ENCODE measurements around the gene ZDHHC8. TPM values are rescaled to one million over a fixed set of nuclear protein-coding genes. Genes with fewer than 3 reads are reported as not detected.
A peak's percentile ranks its signal among the peaks of the same experiment; 100 is the strongest.

The ZDHHC8 gene
- total and polyA plus RNA-seq, 12 donors = 5.7 to 109 (median 36.1) TPM

DNA sequence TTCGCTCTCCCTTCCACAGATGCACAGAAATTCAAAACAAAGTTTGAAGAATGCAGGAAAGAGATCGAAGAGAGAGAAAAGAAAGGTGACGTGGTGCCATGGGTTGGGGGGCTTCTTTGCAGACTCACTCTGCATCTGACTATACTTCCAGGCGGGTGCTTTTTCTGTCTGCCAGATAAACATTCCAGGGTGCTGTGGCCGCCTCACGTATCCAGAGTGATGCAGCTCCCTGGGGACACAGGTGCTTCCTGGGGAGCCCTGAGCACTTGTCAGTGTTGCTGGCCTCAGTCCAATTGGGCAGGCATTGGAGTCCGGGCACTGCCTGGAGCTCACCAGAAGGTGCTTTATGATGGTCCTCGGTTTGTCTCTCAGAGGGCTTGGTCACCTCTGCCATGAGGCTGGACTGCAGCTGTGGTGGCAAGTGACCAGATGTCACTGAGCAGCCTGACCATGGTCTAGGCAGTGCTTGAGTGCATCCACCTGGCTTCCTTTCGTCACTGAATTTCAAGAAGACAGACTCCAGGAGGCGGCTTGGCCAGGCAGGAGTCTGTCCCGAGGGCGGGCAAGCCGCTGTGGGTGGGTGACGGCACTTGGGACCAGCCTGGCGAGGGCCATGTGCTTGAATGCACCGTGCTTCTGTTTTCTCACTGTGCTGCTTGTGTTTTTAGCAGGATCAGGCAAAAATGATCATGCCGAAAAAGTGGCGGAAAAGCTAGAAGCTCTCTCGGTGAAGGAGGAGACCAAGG, 5.1 kb upstream of the ZDHHC8 start:
- WGBS, 4 donors = 80 to 90% (median 84%) methylated on average over 17 to 19 of the region's 19 CpGs

DNA sequence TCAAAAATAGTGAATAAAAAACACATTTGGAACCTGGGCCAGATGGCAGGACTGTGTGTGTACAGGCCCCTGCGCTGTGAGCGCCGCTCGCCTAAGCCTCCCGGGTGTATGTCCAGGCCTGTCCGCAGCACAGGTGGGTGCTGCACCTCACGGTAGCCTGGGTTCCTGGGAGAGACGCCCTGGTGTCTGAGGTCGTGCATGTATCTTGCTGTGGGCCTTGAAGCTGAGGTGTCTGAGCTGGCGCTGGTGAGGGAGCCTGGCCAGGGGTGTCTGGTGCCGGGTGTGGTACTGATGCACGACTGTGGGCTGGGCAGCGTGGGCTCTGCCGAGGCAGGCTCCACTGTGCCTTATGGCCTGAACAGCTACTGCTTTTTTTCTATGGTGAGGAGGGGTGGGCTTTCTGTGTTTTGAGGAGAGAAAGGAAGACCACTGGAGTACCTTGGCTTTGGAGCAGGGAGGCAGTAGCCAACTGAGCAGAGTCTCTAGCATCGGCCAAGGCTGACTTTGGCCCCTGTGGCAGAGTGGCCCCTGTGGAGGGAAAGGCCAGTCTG, 4.2 kb upstream of the ZDHHC8 start:
- Histone ChIP-seq H3K4me3 (no peak overlapping the region), H3K9me3 (replicated peaks in 1 of 3) (no peaks in the 10 kb centered on the region), H3K4me1 (replicated peaks in 1 of 2) (peaks cover 14 to 20% of the 10 kb centered on the region in 2 donors), H3K27me3 (no peaks in the 10 kb centered on the region), H3K27ac (no peak overlapping the region), H3K36me3 (replicated peaks in 1 of 2) (peaks cover 0 to 16% of the 10 kb centered on the region in 2 donors)
- intact Hi-C loops (cut with DNase I) = no loop called here
- 86 to 98% (median 88%) methylated on average over 9 to 15 of the region's 15 CpGs for WGBS, 4 donors
- TF ChIP-seq POLR2A (IDR thresholded peaks at IDR 0.05) = no peak
- no peak for DNase-seq

More for the DNA sequence above, 5.1 kb upstream of the ZDHHC8 start:
- Histone ChIP-seq H3K4me1 (replicated peaks in 1 of 2) (peaks cover 12 to 19% of the 10 kb centered on the region in 2 donors), H3K4me3 (no peak overlapping the region), H3K36me3 (replicated peaks in 1 of 2) (peaks cover 0 to 21% of the 10 kb centered on the region in 2 donors), H3K27me3 (no peaks in the 10 kb centered on the region), H3K9me3 (replicated peaks in 1 of 3) (no peaks in the 10 kb centered on the region), H3K27ac (peak overlapping the region in 2 of 5 donors; percentile 73 to 80)
- intact Hi-C loops (cut with DNase I) = no loop called here
- TF ChIP-seq POLR2A (IDR thresholded peaks at IDR 0.05) = no peak
- TF ChIP-seq, protein P1, sequence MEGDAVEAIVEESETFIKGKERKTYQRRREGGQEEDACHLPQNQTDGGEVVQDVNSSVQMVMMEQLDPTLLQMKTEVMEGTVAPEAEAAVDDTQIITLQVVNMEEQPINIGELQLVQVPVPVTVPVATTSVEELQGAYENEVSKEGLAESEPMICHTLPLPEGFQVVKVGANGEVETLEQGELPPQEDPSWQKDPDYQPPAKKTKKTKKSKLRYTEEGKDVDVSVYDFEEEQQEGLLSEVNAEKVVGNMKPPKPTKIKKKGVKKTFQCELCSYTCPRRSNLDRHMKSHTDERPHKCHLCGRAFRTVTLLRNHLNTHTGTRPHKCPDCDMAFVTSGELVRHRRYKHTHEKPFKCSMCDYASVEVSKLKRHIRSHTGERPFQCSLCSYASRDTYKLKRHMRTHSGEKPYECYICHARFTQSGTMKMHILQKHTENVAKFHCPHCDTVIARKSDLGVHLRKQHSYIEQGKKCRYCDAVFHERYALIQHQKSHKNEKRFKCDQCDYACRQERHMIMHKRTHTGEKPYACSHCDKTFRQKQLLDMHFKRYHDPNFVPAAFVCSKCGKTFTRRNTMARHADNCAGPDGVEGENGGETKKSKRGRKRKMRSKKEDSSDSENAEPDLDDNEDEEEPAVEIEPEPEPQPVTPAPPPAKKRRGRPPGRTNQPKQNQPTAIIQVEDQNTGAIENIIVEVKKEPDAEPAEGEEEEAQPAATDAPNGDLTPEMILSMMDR (IDR thresholded peaks at IDR 0.05) = no peak
- peak in 1 of 7 donors; percentile 38 for DNase-seq

DNA sequence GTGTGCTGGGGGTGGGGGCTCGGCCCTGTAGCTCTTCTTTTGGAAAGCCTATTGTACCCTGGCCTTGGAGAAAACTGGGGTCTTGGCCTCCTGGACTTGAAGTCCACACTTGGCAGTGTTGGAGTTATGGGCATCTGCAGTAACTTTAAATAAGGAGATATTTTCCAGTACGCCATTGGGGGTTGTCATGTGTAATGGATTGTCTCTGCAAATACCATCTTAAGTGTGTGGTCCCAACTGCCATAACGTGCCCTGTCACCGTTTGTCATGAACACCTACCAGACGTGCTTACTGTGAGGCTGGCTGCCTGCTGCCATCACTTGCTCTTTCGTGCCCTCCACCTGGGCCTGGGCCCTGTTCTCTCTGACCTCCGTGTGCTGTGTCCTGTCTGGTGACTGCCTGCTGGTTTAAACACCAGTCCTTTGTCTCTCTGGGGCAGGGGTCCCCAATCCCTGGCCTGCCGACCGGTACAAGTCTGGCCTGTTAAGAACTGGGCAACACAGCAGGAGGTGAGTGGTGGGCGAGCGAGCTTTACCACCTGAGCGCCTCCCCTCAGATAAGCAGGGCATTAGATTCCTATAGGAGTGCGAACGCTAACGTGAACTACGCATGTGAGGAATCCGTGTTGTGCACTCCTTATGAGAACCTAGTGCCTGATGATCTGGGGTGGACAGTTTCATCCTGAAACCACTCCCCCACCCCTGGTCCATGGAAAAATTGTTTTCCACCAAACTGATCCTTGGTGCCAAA, 3.6 kb upstream of the ZDHHC8 start:
- no peak overlapping the region for H3K27ac ChIP-seq
- H3K36me3 ChIP-seq (replicated peaks in 1 of 2) = peaks cover 0 to 16% of the 10 kb centered on the region in 2 donors
- intact Hi-C loops (cut with DNase I) = no loop called here
- 66 to 86% (median 81%) methylated on average over 8 to 17 of the region's 17 CpGs for WGBS, 4 donors
- no peak overlapping the region for H3K4me3 ChIP-seq
- no peak for DNase-seq
- peaks cover 20 to 27% of the 10 kb centered on the region in 2 donors for H3K4me1 ChIP-seq (replicated peaks in 1 of 2)
- H3K9me3 ChIP-seq (replicated peaks in 1 of 3) = no peaks in the 10 kb centered on the region
- TF ChIP-seq, protein P1 (IDR thresholded peaks at IDR 0.05) = no peak
- no peak for TF ChIP-seq POLR2A (IDR thresholded peaks at IDR 0.05)
- H3K27me3 ChIP-seq = no peaks in the 10 kb centered on the region

DNA sequence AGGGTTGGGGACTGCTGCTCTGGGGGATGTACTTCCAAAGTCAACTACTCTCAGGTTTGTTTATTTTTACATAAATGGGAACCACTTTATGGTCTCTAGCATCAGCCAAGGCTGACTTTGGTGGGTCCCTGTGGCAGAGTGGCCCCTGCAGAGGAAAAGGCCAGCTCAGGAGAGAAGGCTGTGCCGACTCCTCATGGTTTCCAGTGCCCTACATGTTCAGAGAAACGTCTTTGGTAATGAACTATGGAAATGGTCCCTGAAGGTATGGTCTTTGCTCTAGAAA, 3.0 kb upstream of the ZDHHC8 start:
- intact Hi-C loops (cut with DNase I) = no loop called here
- no peak for TF ChIP-seq POLR2A (IDR thresholded peaks at IDR 0.05)
- TF ChIP-seq, protein P1 (IDR thresholded peaks at IDR 0.05) = no peak
- H3K27me3 ChIP-seq = no peaks in the 10 kb centered on the region
- H3K9me3 ChIP-seq (replicated peaks in 1 of 3) = no peaks in the 10 kb centered on the region
- H3K27ac ChIP-seq = no peak overlapping the region
- peaks cover 0 to 16% of the 10 kb centered on the region in 2 donors for H3K36me3 ChIP-seq (replicated peaks in 1 of 2)
- peaks cover 22 to 27% of the 10 kb centered on the region in 2 donors for H3K4me1 ChIP-seq (replicated peaks in 1 of 2)
- H3K4me3 ChIP-seq = no peak overlapping the region
- no peak for DNase-seq
- 55 to 73% (median 60%) methylated on average over 2 of the region's 2 CpGs for WGBS, 4 donors
